Right lobe of liver (tissue), 4 donors: ENCODE data around the gene SLC29A1.

Source experiments
- CTCF ChIP-seq, 4 donors: fragments of 200-600 bp in 3 of 4; fragments of 450-650 bp in 1 of 4; IDR thresholded peaks; one replicate each; pipeline versions ENCODE4 v1.5.1 to v1.8.0; 2016 to 2022; ENCODE audit warnings: antibody characterized with exemption in 4 of 4, mild to moderate bottlenecking in 2 of 4
- POLR2A ChIP-seq: fragments of 450-650 bp; IDR thresholded peaks from one replicate; pipeline ENCODE4 v1.6.1; 2017; ENCODE audit warnings: antibody characterized with exemption, mild to moderate bottlenecking
- donor health status: DM: no; HTN: no; CAD: no.
- donor health status: DM: no; HTN: no; CAD: no.
- donor health status: DM: no; HTN: yes; CAD: no.

GRCh38 chr6:44229376-44230033, 6.1 kb downstream of the SLC29A1 start:
- TF ChIP-seq CTCF (IDR thresholded peaks at IDR 0.05) (no peak), POLR2A (no peak)
